Measurements from ENCODE around the gene VEPH1.

The VEPH1 gene

GRCh38 chr3:157475921-157476414, 27.2 kb downstream of the VEPH1 start:
- Histone ChIP-seq H3K27me3 (replicated peaks; ENCODE audit: control insufficient read depth, insufficient read depth, low read length) (no peaks in the 10 kb centered on the region), H3K4me3 (replicated peaks; ENCODE audit: low read depth, low read length) (no peak overlapping the region), H3K36me3 (ENCODE audit: control insufficient read depth, insufficient read depth, low read length) (no peaks in the 10 kb centered on the region)
- no peak for TF ChIP-seq CTCF (IDR thresholded peaks at IDR 0.05; ENCODE audit: insufficient read depth, low read length, poor library complexity, severe bottlenecking)
- DNase-seq (ENCODE audit: extremely low read depth, insufficient read length) = no peak

DNA sequence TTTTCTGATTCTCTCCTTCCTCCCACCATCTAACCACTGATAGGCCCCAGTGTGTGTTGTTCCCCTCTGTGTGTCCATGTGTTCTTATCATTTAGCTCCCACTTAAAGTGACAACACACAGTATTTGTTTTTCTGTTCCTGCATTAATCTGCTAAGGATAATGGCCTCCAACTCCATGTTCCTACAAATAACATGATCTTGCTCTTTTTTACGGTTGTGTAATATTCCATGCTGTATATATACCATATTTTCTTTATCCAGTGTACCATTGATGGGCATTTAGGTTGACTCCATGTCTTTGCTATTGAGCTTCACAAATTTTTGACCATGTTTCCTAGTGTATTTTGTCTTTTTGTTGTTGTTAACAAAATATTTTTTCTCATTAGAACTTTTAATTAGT, 30.6 kb downstream of the VEPH1 start:
- no peaks in the 10 kb centered on the region for H3K27me3 ChIP-seq (replicated peaks; ENCODE audit: control insufficient read depth, insufficient read depth, low read length)
- no peak overlapping the region for H3K4me3 ChIP-seq (replicated peaks; ENCODE audit: low read depth, low read length)
- DNase-seq (ENCODE audit: extremely low read depth, insufficient read length) = no peak
- TF ChIP-seq CTCF (IDR thresholded peaks at IDR 0.05; ENCODE audit: insufficient read depth, low read length, poor library complexity, severe bottlenecking) = no peak
- no peaks in the 10 kb centered on the region for H3K36me3 ChIP-seq (ENCODE audit: control insufficient read depth, insufficient read depth, low read length)

DNA sequence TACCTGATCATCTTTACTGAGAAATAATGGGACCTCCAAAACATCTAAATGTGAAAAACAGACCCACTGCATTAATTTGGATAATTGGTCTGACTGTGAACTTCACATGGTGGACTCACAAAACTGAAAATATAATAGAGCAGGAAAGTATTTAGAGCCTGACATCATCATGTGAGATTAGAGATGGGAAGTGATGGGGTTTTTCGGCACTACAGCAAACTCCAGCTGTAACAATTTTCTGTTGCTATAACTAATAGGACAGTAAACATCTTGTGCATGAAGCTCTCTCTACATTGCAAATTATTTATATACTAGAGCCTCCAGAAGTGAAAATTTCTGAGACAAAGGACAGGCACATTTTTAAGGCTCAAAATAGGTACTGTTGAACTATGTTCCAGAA, 32.2 kb downstream of the VEPH1 start:
- Histone ChIP-seq H3K4me3 (replicated peaks; ENCODE audit: low read depth, low read length) (no peak overlapping the region), H3K27me3 (replicated peaks; ENCODE audit: control insufficient read depth, insufficient read depth, low read length) (no peaks in the 10 kb centered on the region), H3K36me3 (ENCODE audit: control insufficient read depth, insufficient read depth, low read length) (no peaks in the 10 kb centered on the region)
- no peak for TF ChIP-seq CTCF (IDR thresholded peaks at IDR 0.05; ENCODE audit: insufficient read depth, low read length, poor library complexity, severe bottlenecking)
- no peak for DNase-seq (ENCODE audit: extremely low read depth, insufficient read length)

- Histone ChIP-seq H3K4me3 (replicated peaks; ENCODE audit: low read depth, low read length) (no peak overlapping the region), H3K36me3 (ENCODE audit: control insufficient read depth, insufficient read depth, low read length) (no peaks in the 10 kb centered on the region), H3K27me3 (replicated peaks; ENCODE audit: control insufficient read depth, insufficient read depth, low read length) (no peaks in the 10 kb centered on the region)
- no peak for DNase-seq (ENCODE audit: extremely low read depth, insufficient read length)
- no peak for TF ChIP-seq CTCF (IDR thresholded peaks at IDR 0.05; ENCODE audit: insufficient read depth, low read length, poor library complexity, severe bottlenecking)
Measured at GRCh38 chr3:157469561-157470294, 33.5 kb downstream of the VEPH1 start.

- no peak overlapping the region for H3K4me3 ChIP-seq (replicated peaks; ENCODE audit: low read depth, low read length)
- DNase-seq (ENCODE audit: extremely low read depth, insufficient read length) = no peak
- no peak for TF ChIP-seq CTCF (IDR thresholded peaks at IDR 0.05; ENCODE audit: insufficient read depth, low read length, poor library complexity, severe bottlenecking)
Measured at GRCh38 chr3:157467200-157467599, 36.0 kb downstream of the VEPH1 start.

More at GRCh38 chr3:157467200-157467599, 36.0 kb downstream of the VEPH1 start:
- Histone ChIP-seq H3K27me3 (replicated peaks; ENCODE audit: control insufficient read depth, insufficient read depth, low read length) (no peaks in the 10 kb centered on the region), H3K36me3 (ENCODE audit: control insufficient read depth, insufficient read depth, low read length) (no peaks in the 10 kb centered on the region)

All from GM06990 (cell line).